Liver (tissue), 9 donors: Measurements from ENCODE around the gene ILRUN. TPM values are rescaled to one million over a fixed set of nuclear protein-coding genes. Genes with fewer than 3 reads are reported as not detected.

ENCODE experiments used
- DNase-seq: peaks from one replicate; pipeline ENCODE4 v3.0.0-alpha.2; 2017; ENCODE audit warnings: low spot score
- H3K27ac ChIP-seq, 2 donors: one replicate each; pipeline ENCODE4 v1.7.0; 2013; ENCODE audit warnings: inconsistent platforms in 2 of 2, low read length in 2 of 2, control low read depth in 1 of 2, low read depth in 1 of 2, mild to moderate bottlenecking in 1 of 2
- H3K27me3 ChIP-seq, 4 donors: one replicate each; pipeline versions ENCODE4 v1.6.1 to v1.7.0; 2013; ENCODE audit warnings: low read length in 3 of 4, inconsistent platforms in 1 of 4, mild to moderate bottlenecking in 1 of 4, moderate library complexity in 1 of 4; ENCODE audit not compliant: control insufficient read depth in 4 of 4, insufficient read depth in 4 of 4
- H3K36me3 ChIP-seq, 4 donors: one replicate each; pipeline versions ENCODE4 v1.6.1 to v1.7.0; 2013; ENCODE audit warnings: low read length in 3 of 4, mild to moderate bottlenecking in 3 of 4, low read depth in 1 of 4, moderate library complexity in 1 of 4; ENCODE audit not compliant: control insufficient read depth in 4 of 4, insufficient read depth in 3 of 4
- H3K4me1 ChIP-seq, 4 donors: one replicate each; pipeline versions ENCODE4 v1.6.1 to v1.7.0; 2013; ENCODE audit warnings: low read length in 3 of 4, mild to moderate bottlenecking in 3 of 4, moderate library complexity in 1 of 4; ENCODE audit not compliant: control insufficient read depth in 4 of 4, insufficient read depth in 4 of 4
- H3K4me3 ChIP-seq, 3 donors: one replicate each; pipeline versions ENCODE4 v1.6.1 to v1.7.0; 2013; ENCODE audit warnings: low read length in 3 of 3, control low read depth in 1 of 3, low read depth in 1 of 3, mild to moderate bottlenecking in 1 of 3
- H3K9ac ChIP-seq, 2 donors: one replicate each; pipeline ENCODE4 v1.7.0; 2013; ENCODE audit warnings: low read length in 2 of 2, mild to moderate bottlenecking in 2 of 2, moderate library complexity in 2 of 2, control low read depth in 1 of 2, low read depth in 1 of 2
- H3K9me3 ChIP-seq, 4 donors: one replicate each; pipeline versions ENCODE4 v1.6.1 to v1.7.0; 2013; ENCODE audit warnings: low read length in 3 of 4; ENCODE audit not compliant: control insufficient read depth in 4 of 4
- FOXA1 ChIP-seq: IDR thresholded peaks from 2 replicates; pipeline ENCODE4 v1.6.1; 2016; ENCODE audit warnings: antibody characterized with exemption
- FOXA2 ChIP-seq: IDR thresholded peaks from 2 replicates; pipeline ENCODE4 v1.6.1; 2016; ENCODE audit warnings: antibody characterized with exemption
- HNF4A ChIP-seq, 2 donors: conservative IDR thresholded peaks; 2 replicates each; pipeline ENCODE4 v1.6.1; 2016; ENCODE audit warnings: antibody characterized with exemption in 2 of 2, mild to moderate bottlenecking in 2 of 2
- HNF4G ChIP-seq: IDR thresholded peaks from 2 replicates; pipeline ENCODE4 v1.6.1; 2016; ENCODE audit warnings: antibody characterized with exemption
- JUND ChIP-seq, 2 donors: IDR thresholded peaks; 2 replicates each; pipeline ENCODE4 v1.6.1; 2016; ENCODE audit warnings: antibody characterized with exemption in 2 of 2
- NR2F2 ChIP-seq: IDR thresholded peaks from 2 replicates; pipeline ENCODE4 v1.6.1; 2016; ENCODE audit warnings: antibody characterized with exemption
- RAD21 ChIP-seq, 2 donors: IDR thresholded peaks; 2 replicates each; pipeline ENCODE4 v1.6.1; 2016; ENCODE audit warnings: antibody characterized with exemption in 2 of 2, mild to moderate bottlenecking in 2 of 2
- SP1 ChIP-seq: IDR thresholded peaks from 2 replicates; pipeline ENCODE4 v1.6.1; 2018; ENCODE audit warnings: antibody characterized with exemption, mild to moderate bottlenecking
- WGBS: extraction: QIAGEN DNeasy Blood & Tissue Kit; methylation state at CpG from one replicate; pipeline ENCODE4 v1.1.7; 2013; 5-methylcytosine and 5-hydroxymethylcytosine counted together
- polyA plus RNA-seq, 2 donors: library from polyadenylated mRNA; stranded (reverse) in 1 of 2; unstranded in 1 of 2; fragments of 200-250 nt in 1 of 2; fragments of >200 nt in 1 of 2; fragmentation: Nextera tagmentation in 1 of 2; extraction: Ambion mirVana in 1 of 2; gene quantifications; one replicate each; pipeline versions ENCODE4 v1.2.1 to v1.2.3, GENCODE V29; 2013 to 2015
- total RNA-seq, 2 donors: library from RNA; depleted of rRNA; stranded (reverse); fragments of >200 nt; gene quantifications; one replicate each; pipeline ENCODE4 v1.2.3, GENCODE V29; 2014
- TF ChIP-seq, protein P1 (sequence below): IDR thresholded peaks from 2 replicates; pipeline ENCODE4 v1.6.1; 2016; ENCODE audit warnings: antibody characterized with exemption, mild to moderate bottlenecking
- TF ChIP-seq, protein P2 (sequence below): IDR thresholded peaks from 2 replicates; pipeline ENCODE4 v1.6.1; 2016; ENCODE audit warnings: antibody characterized with exemption
- TF ChIP-seq, protein P3 (sequence below): IDR thresholded peaks from 2 replicates; pipeline ENCODE4 v1.6.1; 2016; ENCODE audit warnings: antibody characterized with exemption
- TF ChIP-seq, protein P4 (sequence below): fragments of 150-350 bp; IDR thresholded peaks from 2 replicates; pipeline ENCODE4 v1.5.1; 2017; ENCODE audit warnings: improper control_type of control experiment, low read depth, low read length; ENCODE audit not compliant: missing input control
- TF ChIP-seq, protein P5 (sequence below): IDR thresholded peaks from 2 replicates; pipeline ENCODE4 v1.6.1; 2016; ENCODE audit warnings: antibody characterized with exemption
- donor health status: healthy.
- donor health status: healthy.
- donor health status: healthy.
- donor health status: healthy.
- donor health status: healthy.

The ILRUN gene
- total and polyA plus RNA-seq, 4 donors = 20.3 to 77.3 (median 46.2) TPM

DNA sequence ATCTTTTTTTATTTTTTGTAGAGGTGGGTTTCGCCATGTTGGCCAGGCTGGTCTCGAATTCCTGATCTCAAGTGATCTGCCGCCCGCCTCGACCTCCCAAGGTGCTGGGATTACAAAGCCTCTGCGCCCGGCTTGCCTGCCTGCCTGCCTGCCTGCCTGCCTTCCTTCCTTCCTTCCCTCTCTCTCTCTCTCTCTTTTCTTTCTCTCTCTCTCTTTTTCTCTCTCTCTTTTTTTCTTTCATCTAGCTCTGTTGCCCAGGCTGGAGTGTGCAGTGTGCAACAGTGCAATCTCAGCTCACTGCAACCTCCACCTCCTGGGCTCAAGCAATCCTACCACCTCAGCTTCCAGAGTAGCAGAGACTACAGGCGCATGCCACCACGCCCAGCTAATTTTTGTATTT lies 4.6 kb upstream of the ILRUN start:
- no peak overlapping the region for H3K4me3 ChIP-seq
- no peak overlapping the region for H3K27ac ChIP-seq
- DNase-seq = no peak
- no peak overlapping the region for H3K9ac ChIP-seq
- TF ChIP-seq, protein P1, sequence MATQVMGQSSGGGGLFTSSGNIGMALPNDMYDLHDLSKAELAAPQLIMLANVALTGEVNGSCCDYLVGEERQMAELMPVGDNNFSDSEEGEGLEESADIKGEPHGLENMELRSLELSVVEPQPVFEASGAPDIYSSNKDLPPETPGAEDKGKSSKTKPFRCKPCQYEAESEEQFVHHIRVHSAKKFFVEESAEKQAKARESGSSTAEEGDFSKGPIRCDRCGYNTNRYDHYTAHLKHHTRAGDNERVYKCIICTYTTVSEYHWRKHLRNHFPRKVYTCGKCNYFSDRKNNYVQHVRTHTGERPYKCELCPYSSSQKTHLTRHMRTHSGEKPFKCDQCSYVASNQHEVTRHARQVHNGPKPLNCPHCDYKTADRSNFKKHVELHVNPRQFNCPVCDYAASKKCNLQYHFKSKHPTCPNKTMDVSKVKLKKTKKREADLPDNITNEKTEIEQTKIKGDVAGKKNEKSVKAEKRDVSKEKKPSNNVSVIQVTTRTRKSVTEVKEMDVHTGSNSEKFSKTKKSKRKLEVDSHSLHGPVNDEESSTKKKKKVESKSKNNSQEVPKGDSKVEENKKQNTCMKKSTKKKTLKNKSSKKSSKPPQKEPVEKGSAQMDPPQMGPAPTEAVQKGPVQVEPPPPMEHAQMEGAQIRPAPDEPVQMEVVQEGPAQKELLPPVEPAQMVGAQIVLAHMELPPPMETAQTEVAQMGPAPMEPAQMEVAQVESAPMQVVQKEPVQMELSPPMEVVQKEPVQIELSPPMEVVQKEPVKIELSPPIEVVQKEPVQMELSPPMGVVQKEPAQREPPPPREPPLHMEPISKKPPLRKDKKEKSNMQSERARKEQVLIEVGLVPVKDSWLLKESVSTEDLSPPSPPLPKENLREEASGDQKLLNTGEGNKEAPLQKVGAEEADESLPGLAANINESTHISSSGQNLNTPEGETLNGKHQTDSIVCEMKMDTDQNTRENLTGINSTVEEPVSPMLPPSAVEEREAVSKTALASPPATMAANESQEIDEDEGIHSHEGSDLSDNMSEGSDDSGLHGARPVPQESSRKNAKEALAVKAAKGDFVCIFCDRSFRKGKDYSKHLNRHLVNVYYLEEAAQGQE = no peak
- TF ChIP-seq SP1 = no peak
- peaks cover 0 to 9% (median 3%) of the 10 kb centered on the region in 4 donors for H3K4me1 ChIP-seq
- H3K27me3 ChIP-seq = no peaks in the 10 kb centered on the region
- 95% methylated on average over 9 of the region's 9 CpGs for WGBS
- no peaks in the 10 kb centered on the region for H3K36me3 ChIP-seq
- no peaks in the 10 kb centered on the region for H3K9me3 ChIP-seq

DNA sequence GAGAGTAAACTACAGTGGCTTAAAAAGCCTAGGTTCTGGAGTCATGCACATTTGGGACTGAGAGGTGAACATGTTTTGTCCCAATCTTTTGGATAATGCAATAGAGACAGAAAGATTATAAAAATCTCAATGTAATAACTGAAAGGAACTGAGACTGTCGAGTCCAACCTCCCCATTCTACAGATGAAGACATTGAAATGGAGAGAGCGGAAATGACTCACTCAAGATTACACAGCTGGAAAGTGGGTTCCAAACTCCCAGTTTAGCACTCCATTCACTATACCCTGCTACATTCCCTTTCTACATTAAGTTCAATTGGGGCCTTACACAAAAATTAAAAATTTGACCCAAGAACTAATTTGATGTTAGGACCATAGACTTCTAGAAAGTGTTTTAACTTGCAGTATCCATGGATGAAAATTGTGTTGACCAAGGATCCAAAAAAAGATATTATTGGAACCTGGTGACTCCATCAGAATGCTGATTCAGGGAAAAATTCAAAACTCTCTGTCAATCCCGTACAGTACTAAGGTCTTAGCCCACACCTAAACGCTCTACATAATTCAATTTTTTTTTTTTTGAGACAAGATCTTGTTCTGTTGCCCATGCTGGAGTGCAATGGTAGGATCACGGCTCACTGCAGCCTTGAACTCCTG lies 1.5 kb upstream of the ILRUN start:
- Histone ChIP-seq H3K9me3 (no peaks in the 10 kb centered on the region), H3K4me1 (peaks cover 2 to 33% (median 22%) of the 10 kb centered on the region in 4 donors), H3K9ac (no peak overlapping the region), H3K4me3 (no peak overlapping the region), H3K27me3 (no peaks in the 10 kb centered on the region), H3K36me3 (no peaks in the 10 kb centered on the region), H3K27ac (no peak overlapping the region)
- WGBS = 93% methylated on average over 5 of the region's 5 CpGs
- TF ChIP-seq HNF4G = no peak
- no peak for TF ChIP-seq FOXA2
- TF ChIP-seq JUND (IDR thresholded peaks at IDR 0.05) = no peak
- TF ChIP-seq, protein P2, sequence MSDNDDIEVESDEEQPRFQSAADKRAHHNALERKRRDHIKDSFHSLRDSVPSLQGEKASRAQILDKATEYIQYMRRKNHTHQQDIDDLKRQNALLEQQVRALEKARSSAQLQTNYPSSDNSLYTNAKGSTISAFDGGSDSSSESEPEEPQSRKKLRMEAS = no peak
- no peak for TF ChIP-seq FOXA1
- TF ChIP-seq, protein P3, sequence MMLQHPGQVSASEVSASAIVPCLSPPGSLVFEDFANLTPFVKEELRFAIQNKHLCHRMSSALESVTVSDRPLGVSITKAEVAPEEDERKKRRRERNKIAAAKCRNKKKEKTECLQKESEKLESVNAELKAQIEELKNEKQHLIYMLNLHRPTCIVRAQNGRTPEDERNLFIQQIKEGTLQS = no peak
- TF ChIP-seq, protein P4, sequence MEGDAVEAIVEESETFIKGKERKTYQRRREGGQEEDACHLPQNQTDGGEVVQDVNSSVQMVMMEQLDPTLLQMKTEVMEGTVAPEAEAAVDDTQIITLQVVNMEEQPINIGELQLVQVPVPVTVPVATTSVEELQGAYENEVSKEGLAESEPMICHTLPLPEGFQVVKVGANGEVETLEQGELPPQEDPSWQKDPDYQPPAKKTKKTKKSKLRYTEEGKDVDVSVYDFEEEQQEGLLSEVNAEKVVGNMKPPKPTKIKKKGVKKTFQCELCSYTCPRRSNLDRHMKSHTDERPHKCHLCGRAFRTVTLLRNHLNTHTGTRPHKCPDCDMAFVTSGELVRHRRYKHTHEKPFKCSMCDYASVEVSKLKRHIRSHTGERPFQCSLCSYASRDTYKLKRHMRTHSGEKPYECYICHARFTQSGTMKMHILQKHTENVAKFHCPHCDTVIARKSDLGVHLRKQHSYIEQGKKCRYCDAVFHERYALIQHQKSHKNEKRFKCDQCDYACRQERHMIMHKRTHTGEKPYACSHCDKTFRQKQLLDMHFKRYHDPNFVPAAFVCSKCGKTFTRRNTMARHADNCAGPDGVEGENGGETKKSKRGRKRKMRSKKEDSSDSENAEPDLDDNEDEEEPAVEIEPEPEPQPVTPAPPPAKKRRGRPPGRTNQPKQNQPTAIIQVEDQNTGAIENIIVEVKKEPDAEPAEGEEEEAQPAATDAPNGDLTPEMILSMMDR = no peak
- no peak for TF ChIP-seq HNF4A (conservative IDR thresholded peaks at IDR 0.05)
- TF ChIP-seq SP1 = no peak
- DNase-seq = no peak

DNA sequence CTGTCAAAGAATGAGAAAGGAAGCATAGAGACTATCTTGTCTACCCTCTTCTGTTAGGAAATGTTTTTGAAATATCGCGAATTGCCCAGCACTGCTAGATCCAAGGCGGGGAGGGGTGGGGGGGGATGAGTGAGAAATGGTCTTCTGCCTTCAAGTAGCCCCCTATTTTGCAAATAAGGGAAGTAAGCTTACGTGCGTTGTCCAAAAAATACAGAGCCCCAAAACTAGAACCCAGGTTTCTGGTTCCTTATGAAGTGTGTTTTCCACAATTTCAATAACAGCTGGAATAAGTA lies 923 bp upstream of the ILRUN start:
- Histone ChIP-seq H3K36me3 (no peaks in the 10 kb centered on the region), H3K27me3 (no peaks in the 10 kb centered on the region), H3K4me3 (peak overlapping the region; percentile 75 to 93 (median 78)), H3K4me1 (peaks cover 2 to 38% (median 23%) of the 10 kb centered on the region in 4 donors), H3K9ac (peak overlapping the region; percentile 57 to 75), H3K9me3 (no peaks in the 10 kb centered on the region), H3K27ac (peak overlapping the region; percentile 87 to 98)
- DNase-seq = no peak
- 62% methylated on average over 5 of the region's 5 CpGs for WGBS
- no peak for TF ChIP-seq RAD21 (IDR thresholded peaks at IDR 0.05)
- no peak for TF ChIP-seq FOXA2
- no peak for TF ChIP-seq NR2F2
- TF ChIP-seq, protein P4 = no peak
- no peak for TF ChIP-seq FOXA1
- no peak for TF ChIP-seq HNF4G
- TF ChIP-seq, protein P5, sequence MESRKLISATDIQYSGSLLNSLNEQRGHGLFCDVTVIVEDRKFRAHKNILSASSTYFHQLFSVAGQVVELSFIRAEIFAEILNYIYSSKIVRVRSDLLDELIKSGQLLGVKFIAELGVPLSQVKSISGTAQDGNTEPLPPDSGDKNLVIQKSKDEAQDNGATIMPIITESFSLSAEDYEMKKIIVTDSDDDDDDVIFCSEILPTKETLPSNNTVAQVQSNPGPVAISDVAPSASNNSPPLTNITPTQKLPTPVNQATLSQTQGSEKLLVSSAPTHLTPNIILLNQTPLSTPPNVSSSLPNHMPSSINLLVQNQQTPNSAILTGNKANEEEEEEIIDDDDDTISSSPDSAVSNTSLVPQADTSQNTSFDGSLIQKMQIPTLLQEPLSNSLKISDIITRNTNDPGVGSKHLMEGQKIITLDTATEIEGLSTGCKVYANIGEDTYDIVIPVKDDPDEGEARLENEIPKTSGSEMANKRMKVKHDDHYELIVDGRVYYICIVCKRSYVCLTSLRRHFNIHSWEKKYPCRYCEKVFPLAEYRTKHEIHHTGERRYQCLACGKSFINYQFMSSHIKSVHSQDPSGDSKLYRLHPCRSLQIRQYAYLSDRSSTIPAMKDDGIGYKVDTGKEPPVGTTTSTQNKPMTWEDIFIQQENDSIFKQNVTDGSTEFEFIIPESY = no peak
